ENCODE results near the gene HORMAD2.

HORMAD2 gene

DNA sequence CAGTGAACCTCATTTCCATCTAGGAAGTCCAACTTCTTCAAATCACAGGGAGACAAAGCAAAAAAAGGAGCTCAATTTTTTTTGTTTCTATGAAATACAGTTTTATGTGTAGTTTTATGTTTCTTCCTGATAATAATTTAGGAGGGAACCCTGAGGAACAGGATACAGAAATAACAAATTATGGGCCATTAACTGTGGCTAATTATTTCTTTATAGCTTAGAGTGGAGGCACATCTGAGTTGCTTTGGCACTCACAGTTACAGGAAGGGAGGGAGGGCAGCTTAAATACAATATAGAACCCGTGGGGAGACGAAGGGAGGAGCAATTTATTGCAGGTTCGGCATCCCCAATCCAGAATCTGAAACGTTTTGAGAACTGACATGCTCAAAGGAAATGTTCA is 37.1 kb upstream of the HORMAD2 start:
- Histone ChIP-seq H3K27ac (ENCODE audit: low read length) (no peak overlapping the region), H3K27me3 (ENCODE audit: control insufficient read depth in 1 of 2, insufficient read depth in 2 of 2, low read length in 2 of 2) (peaks cover 3% of the 10 kb centered on the region in 2 donors), H3K9me3 (ENCODE audit: control insufficient read depth in 2 of 2, low read length in 2 of 2) (no peaks in the 10 kb centered on the region), H3K4me1 (ENCODE audit: control insufficient read depth, insufficient read depth, low read length) (no peaks in the 10 kb centered on the region), H3K9ac (ENCODE audit: low read length in 2 of 2) (no peak overlapping the region), H3K4me3 (ENCODE audit: low read length in 2 of 2) (no peak overlapping the region), H3K36me3 (ENCODE audit: control insufficient read depth in 2 of 2, insufficient read depth in 2 of 2, low read length in 2 of 2) (no peaks in the 10 kb centered on the region)

DNA sequence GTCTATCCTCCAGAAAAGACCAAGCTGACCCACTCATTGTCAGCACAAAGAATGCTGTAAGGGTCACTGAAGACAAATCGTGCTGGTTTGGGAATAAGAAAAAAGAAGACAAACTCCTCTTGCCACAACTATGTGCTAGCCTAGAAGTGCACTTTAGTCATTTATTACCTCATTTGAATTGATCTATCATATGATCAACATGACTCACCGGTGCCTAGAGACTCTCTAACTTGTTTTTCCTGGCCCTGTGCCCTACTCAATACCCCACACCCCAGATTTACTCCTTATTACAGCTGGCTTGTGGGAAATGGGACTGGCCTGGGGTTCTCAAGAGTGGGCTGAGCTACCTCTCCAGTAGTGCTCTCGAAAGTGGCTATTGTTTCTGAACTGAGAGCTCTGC is 35.9 kb upstream of the HORMAD2 start:
- no peaks in the 10 kb centered on the region for H3K4me1 ChIP-seq (ENCODE audit: control insufficient read depth, insufficient read depth, low read length)
- no peaks in the 10 kb centered on the region for H3K9me3 ChIP-seq (ENCODE audit: control insufficient read depth in 2 of 2, low read length in 2 of 2)
- no peak overlapping the region for H3K9ac ChIP-seq (ENCODE audit: low read length in 2 of 2)
- no peak overlapping the region for H3K4me3 ChIP-seq (ENCODE audit: low read length in 2 of 2)
- H3K36me3 ChIP-seq (ENCODE audit: control insufficient read depth in 2 of 2, insufficient read depth in 2 of 2, low read length in 2 of 2) = no peaks in the 10 kb centered on the region
- H3K27ac ChIP-seq (ENCODE audit: low read length) = no peak overlapping the region
- peaks cover 3% of the 10 kb centered on the region in 2 donors for H3K27me3 ChIP-seq (ENCODE audit: control insufficient read depth in 1 of 2, insufficient read depth in 2 of 2, low read length in 2 of 2)

DNA sequence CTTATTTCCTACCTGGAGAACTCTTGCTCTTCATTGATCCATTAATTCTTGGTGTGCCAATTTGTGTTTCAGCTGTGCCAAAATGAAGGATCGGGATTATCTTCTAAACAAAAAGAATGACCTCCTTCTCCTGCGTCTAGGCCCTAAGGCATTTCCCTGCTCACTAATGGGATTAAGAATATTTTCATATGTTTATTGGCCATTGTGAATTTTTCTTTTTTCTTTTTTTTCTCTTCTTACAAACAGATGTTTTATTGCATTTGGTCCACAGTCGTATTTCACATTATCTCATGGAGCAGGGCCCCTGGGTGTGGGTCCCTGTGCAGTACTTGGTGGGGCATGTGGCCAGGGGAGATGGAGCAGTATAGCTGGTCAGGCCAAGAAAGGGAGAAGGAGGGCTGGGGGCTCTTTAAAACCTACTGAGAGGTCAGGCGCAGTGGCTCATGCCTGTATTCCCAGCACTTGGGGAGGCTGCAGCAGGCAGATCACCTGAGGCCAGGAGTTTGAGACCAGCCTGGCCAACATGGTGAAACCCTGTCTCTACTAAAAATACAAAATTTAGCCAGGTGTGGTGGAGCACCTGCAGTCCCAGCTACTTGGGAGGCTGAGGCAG is 35.3 kb upstream of the HORMAD2 start:
- no peak overlapping the region for H3K4me3 ChIP-seq (ENCODE audit: low read length in 2 of 2)
- H3K9ac ChIP-seq (ENCODE audit: low read length in 2 of 2) = no peak overlapping the region
- H3K9me3 ChIP-seq (ENCODE audit: control insufficient read depth in 2 of 2, low read length in 2 of 2) = no peaks in the 10 kb centered on the region
- peaks cover 3% of the 10 kb centered on the region in 2 donors for H3K27me3 ChIP-seq (ENCODE audit: control insufficient read depth in 1 of 2, insufficient read depth in 2 of 2, low read length in 2 of 2)
- H3K27ac ChIP-seq (ENCODE audit: low read length) = no peak overlapping the region
- H3K36me3 ChIP-seq (ENCODE audit: control insufficient read depth in 2 of 2, insufficient read depth in 2 of 2, low read length in 2 of 2) = no peaks in the 10 kb centered on the region
- no peaks in the 10 kb centered on the region for H3K4me1 ChIP-seq (ENCODE audit: control insufficient read depth, insufficient read depth, low read length)

DNA sequence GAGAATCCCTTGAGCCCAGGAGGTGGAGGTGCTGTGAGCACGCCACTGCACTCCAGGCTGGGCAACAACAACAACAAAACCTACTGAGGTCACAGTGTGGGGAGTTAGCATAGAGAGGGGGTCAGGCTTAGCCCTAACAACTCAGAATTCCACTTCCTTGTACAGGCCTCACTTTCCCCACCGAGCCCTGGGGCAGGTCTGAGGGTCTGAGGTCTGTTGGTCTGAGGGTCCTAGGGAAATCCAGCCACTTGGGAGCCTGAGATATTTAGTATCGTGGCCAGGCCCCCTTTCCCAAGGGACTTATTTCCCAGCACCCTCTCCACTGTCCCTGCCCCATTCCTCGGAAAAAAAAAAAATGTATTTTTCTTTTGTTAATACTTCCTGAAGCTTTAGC is 34.8 kb upstream of the HORMAD2 start:
- H3K27me3 ChIP-seq (ENCODE audit: control insufficient read depth in 1 of 2, insufficient read depth in 2 of 2, low read length in 2 of 2) = peaks cover 3% of the 10 kb centered on the region in 2 donors
- no peaks in the 10 kb centered on the region for H3K36me3 ChIP-seq (ENCODE audit: control insufficient read depth in 2 of 2, insufficient read depth in 2 of 2, low read length in 2 of 2)
- H3K9ac ChIP-seq (ENCODE audit: low read length in 2 of 2) = no peak overlapping the region
- H3K9me3 ChIP-seq (ENCODE audit: control insufficient read depth in 2 of 2, low read length in 2 of 2) = no peaks in the 10 kb centered on the region
- H3K27ac ChIP-seq (ENCODE audit: low read length) = no peak overlapping the region
- no peaks in the 10 kb centered on the region for H3K4me1 ChIP-seq (ENCODE audit: control insufficient read depth, insufficient read depth, low read length)
- H3K4me3 ChIP-seq (ENCODE audit: low read length in 2 of 2) = no peak overlapping the region

DNA sequence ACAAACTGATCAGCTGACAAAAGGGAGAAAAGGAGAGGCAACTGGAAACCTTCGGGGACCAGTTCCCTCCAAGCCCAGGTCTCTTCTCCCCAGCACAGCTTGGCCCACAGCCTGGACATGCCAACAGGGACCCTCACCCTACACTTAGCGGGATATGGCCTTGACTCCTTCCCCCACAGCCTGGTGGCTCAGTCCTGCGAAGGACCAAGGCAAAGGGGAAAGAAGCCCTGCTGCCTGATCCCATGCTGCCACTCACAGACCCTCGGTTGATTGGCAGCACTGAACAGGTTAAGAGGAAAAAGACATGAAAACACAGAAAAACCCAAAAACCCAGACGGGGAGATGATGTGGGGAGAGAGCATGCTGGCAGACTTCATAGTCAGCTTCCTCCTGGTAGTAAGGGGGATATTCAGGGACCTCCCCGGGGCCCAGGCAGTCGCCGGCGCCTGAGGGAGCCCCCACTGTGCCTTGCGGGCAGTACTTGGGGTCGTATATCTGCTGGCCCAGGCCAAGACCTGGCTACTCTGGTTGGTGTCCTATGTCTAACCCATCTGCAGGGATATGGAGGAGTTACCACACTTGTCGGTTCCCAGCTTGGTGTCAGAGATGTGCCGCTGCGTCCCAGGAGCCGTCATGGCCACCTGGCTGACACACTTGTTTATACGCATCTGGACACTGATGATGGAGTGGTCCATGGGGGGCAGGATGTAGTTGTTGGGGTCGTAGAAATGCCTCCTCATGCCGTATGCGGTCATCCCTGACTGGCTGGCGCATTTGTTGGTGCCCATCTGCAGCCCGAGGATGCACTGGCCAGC is 34.2 kb upstream of the HORMAD2 start:
- Histone ChIP-seq H3K4me1 (ENCODE audit: control insufficient read depth, insufficient read depth, low read length) (no peaks in the 10 kb centered on the region), H3K9ac (ENCODE audit: low read length in 2 of 2) (no peak overlapping the region), H3K27ac (ENCODE audit: low read length) (no peak overlapping the region), H3K27me3 (ENCODE audit: control insufficient read depth in 1 of 2, insufficient read depth in 2 of 2, low read length in 2 of 2) (peaks cover 2 to 3% of the 10 kb centered on the region in 2 donors), H3K36me3 (ENCODE audit: control insufficient read depth in 2 of 2, insufficient read depth in 2 of 2, low read length in 2 of 2) (no peaks in the 10 kb centered on the region), H3K9me3 (ENCODE audit: control insufficient read depth in 2 of 2, low read length in 2 of 2) (no peaks in the 10 kb centered on the region), H3K4me3 (ENCODE audit: low read length in 2 of 2) (no peak overlapping the region)

DNA sequence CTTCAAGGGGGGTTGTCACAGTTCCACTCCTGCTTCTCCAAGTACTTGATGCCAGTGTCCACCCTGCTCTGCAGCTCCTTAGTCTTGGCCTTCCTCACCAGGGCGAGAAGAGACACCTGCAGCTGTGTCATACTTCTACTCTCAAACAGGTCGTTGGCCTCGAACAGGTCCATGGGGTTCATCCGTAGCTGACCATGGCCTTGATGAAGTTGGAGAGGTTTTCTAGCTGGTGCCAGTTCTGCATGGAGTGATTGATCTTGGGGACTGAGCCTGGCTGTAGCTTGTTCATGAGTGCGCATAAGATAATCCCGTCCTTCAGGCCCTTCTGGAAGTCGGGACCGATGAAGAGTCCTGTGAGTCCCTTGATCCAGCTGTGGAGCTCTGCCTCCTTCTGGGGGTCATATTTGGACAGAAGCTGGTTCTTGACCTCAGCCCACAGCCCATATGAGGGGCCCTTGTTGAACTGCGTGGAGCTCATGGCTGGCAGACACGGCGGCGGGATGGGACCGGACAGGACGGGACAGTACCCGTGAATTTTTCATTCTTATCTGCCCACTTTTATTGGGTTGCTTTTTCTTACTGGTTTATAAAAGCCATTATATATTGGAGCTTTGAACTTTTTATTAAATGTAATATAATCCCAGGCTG is 33.4 kb upstream of the HORMAD2 start:
- peaks cover 2 to 3% of the 10 kb centered on the region in 2 donors for H3K27me3 ChIP-seq (ENCODE audit: control insufficient read depth in 1 of 2, insufficient read depth in 2 of 2, low read length in 2 of 2)
- no peaks in the 10 kb centered on the region for H3K36me3 ChIP-seq (ENCODE audit: control insufficient read depth in 2 of 2, insufficient read depth in 2 of 2, low read length in 2 of 2)
- H3K27ac ChIP-seq (ENCODE audit: low read length) = no peak overlapping the region
- no peaks in the 10 kb centered on the region for H3K9me3 ChIP-seq (ENCODE audit: control insufficient read depth in 2 of 2, low read length in 2 of 2)
- no peak overlapping the region for H3K9ac ChIP-seq (ENCODE audit: low read length in 2 of 2)
- no peak overlapping the region for H3K4me3 ChIP-seq (ENCODE audit: low read length in 2 of 2)
- no peaks in the 10 kb centered on the region for H3K4me1 ChIP-seq (ENCODE audit: control insufficient read depth, insufficient read depth, low read length)

DNA sequence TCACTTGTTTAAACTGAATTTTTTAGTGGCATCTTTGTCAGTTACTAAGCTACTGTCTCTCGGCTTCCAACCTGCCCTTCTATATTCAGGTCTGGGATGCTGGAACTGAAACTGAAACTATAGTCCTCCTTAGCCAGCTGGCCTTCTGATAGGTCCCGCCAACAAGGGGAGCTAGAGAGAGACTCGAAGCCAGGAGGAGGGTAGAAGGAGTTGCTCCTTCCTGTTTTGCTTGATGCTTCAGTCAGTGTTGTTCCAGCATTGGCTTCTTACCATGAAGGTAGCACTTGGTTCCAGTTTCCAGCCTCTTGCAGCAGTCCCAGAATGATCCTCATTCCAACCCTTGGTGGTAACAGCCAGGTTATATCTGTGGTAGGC is 32.9 kb upstream of the HORMAD2 start:
- H3K4me1 ChIP-seq (ENCODE audit: control insufficient read depth, insufficient read depth, low read length) = no peaks in the 10 kb centered on the region
- H3K27me3 ChIP-seq (ENCODE audit: control insufficient read depth in 1 of 2, insufficient read depth in 2 of 2, low read length in 2 of 2) = peaks cover 2 to 3% of the 10 kb centered on the region in 2 donors
- no peaks in the 10 kb centered on the region for H3K36me3 ChIP-seq (ENCODE audit: control insufficient read depth in 2 of 2, insufficient read depth in 2 of 2, low read length in 2 of 2)
- H3K4me3 ChIP-seq (ENCODE audit: low read length in 2 of 2) = no peak overlapping the region
- H3K9ac ChIP-seq (ENCODE audit: low read length in 2 of 2) = no peak overlapping the region
- no peaks in the 10 kb centered on the region for H3K9me3 ChIP-seq (ENCODE audit: control insufficient read depth in 2 of 2, low read length in 2 of 2)
- H3K27ac ChIP-seq (ENCODE audit: low read length) = no peak overlapping the region

DNA sequence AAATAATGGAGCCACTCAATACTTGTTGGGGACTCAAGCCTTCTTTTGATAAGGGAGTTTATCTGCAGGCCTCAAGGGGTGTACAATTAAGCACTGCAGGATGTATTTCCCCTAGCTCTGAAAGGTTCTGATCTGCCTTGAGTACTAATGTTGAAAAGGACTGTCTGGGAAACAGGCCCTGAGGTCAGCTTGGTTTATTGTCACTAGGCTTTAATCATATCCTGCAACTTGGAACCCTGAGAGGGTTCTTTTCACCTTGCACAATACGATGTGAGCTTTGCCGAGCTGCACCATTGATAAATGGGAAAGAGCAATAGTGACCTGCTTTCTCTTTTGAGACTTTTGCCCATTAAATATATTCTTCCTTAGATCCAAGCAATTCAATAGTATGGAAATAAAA is 31.6 kb upstream of the HORMAD2 start:
- H3K4me1 ChIP-seq (ENCODE audit: control insufficient read depth, insufficient read depth, low read length) = no peaks in the 10 kb centered on the region
- H3K27ac ChIP-seq (ENCODE audit: low read length) = no peak overlapping the region
- H3K9me3 ChIP-seq (ENCODE audit: control insufficient read depth in 2 of 2, low read length in 2 of 2) = no peaks in the 10 kb centered on the region
- H3K27me3 ChIP-seq (ENCODE audit: control insufficient read depth in 1 of 2, insufficient read depth in 2 of 2, low read length in 2 of 2) = peaks cover under 1 to 2% of the 10 kb centered on the region in 2 donors
- H3K9ac ChIP-seq (ENCODE audit: low read length in 2 of 2) = no peak overlapping the region
- H3K36me3 ChIP-seq (ENCODE audit: control insufficient read depth in 2 of 2, insufficient read depth in 2 of 2, low read length in 2 of 2) = no peaks in the 10 kb centered on the region
- H3K4me3 ChIP-seq (ENCODE audit: low read length in 2 of 2) = no peak overlapping the region

DNA sequence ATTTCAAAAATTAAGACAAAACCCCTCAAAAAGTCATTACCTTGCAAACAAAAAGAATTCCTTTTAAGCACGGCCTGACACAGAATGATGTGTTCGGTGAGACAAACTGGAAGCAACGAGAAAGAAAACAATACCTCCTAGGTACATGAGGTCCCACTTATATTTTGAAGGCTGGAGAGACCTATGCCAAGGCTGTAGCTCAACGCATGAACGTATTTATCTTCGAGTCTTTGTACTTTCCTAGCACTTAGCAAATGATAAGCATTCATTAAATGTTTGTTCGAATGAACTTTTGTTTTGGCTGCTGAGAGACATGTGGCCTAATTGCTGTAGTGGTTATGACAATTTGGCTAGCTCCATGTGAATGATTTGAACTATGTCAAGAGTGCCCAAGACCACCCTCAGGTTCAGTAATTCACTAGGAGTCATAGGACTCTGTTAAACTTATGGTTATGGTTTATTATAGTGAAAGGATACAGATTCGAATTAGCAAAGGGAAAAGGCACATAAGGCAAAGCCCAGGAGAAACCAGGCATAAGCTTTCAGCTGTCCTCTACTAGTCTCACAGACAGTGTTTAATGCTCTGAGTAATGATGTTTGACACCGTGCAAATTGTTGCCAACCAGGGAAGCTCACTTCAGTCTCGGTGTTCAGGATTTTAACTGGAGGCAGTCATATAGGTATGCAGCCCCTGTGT is 26.0 kb upstream of the HORMAD2 start:
- H3K9me3 ChIP-seq (ENCODE audit: control insufficient read depth in 2 of 2, low read length in 2 of 2) = peaks cover 0 to 4% of the 10 kb centered on the region in 2 donors
- H3K4me3 ChIP-seq (ENCODE audit: low read length in 2 of 2) = no peak overlapping the region
- no peak overlapping the region for H3K9ac ChIP-seq (ENCODE audit: low read length in 2 of 2)
- no peaks in the 10 kb centered on the region for H3K4me1 ChIP-seq (ENCODE audit: control insufficient read depth, insufficient read depth, low read length)
- no peak overlapping the region for H3K27ac ChIP-seq (ENCODE audit: low read length)
- no peaks in the 10 kb centered on the region for H3K36me3 ChIP-seq (ENCODE audit: control insufficient read depth in 2 of 2, insufficient read depth in 2 of 2, low read length in 2 of 2)
- H3K27me3 ChIP-seq (ENCODE audit: control insufficient read depth in 1 of 2, insufficient read depth in 2 of 2, low read length in 2 of 2) = peaks cover 0 to 2% of the 10 kb centered on the region in 2 donors

DNA sequence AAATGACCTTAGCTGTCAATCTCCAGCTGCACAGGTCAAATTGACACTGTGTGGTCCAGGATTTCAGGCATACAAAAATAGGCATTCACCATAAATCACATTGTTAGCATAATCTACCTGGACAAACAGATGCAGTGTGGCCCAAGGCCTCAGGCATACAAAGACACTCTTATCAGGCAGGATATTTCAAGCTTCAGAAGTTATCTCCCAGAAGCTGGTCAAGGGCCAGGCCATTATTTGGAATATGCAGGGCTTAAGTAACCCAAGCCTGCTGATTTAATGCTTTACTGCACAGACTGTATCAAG is 25.5 kb upstream of the HORMAD2 start:
- no peaks in the 10 kb centered on the region for H3K4me1 ChIP-seq (ENCODE audit: control insufficient read depth, insufficient read depth, low read length)
- peaks cover 0 to 2% of the 10 kb centered on the region in 2 donors for H3K27me3 ChIP-seq (ENCODE audit: control insufficient read depth in 1 of 2, insufficient read depth in 2 of 2, low read length in 2 of 2)
- no peak overlapping the region for H3K4me3 ChIP-seq (ENCODE audit: low read length in 2 of 2)
- H3K9me3 ChIP-seq (ENCODE audit: control insufficient read depth in 2 of 2, low read length in 2 of 2) = peaks cover 0 to 4% of the 10 kb centered on the region in 2 donors
- H3K36me3 ChIP-seq (ENCODE audit: control insufficient read depth in 2 of 2, insufficient read depth in 2 of 2, low read length in 2 of 2) = no peaks in the 10 kb centered on the region
- no peak overlapping the region for H3K9ac ChIP-seq (ENCODE audit: low read length in 2 of 2)
- H3K27ac ChIP-seq (ENCODE audit: low read length) = no peak overlapping the region

Data from stomach smooth muscle (tissue), 2 donors.